Stomach (tissue), 4 donors: Measurements from ENCODE around the gene CD81.

Source experiments
- CTCF ChIP-seq, 7 experiments: fragments of 450-650 bp in 4 of 7; fragments of 200-600 bp in 3 of 7; sonication (generic) in 3 of 7; IDR thresholded peaks; one replicate each; pipeline ENCODE4 v1.5.1; 2016 to 2019; ENCODE audit warnings: antibody characterized with exemption in 7 of 7, control low read depth in 2 of 7, mild to moderate bottlenecking in 1 of 7
- EP300 ChIP-seq: sonication (generic); formaldehyde crosslinking; IDR thresholded peaks from one replicate; pipeline ENCODE4 v1.6.1; 2017; ENCODE audit warnings: antibody characterized with exemption

DNA sequence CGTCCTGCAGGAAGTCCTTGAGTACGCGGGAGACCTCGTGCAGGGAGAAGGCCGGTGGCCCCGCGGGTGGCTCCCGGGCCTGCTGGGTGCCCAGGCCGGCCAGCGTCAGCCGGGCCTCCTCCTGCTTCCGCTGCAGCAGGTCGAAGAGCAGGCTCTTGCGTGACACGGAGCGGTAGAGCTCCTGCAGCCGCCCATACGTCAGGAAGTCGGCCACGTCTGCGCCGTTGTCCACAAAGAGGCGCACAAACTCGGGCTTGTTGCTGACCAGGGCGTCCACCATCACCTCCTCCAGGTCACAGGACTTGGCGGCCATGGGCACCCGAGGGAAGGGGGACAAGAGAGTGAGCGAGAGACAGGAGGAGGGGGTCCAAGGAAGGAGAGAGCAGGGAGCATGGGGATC lies 38.1 kb downstream of the CD81 start:
- TF ChIP-seq CTCF (IDR thresholded peaks at IDR 0.05) (no peak), EP300 (no peak)
